Naive thymus-derived CD4-positive, alpha-beta T cell (primary cell): ENCODE results near the gene RAE1. TPM values are rescaled to one million over a fixed set of nuclear protein-coding genes. Genes with fewer than 3 reads are reported as not detected.

ENCODE experiments used
- ATAC-seq: fragments of 150-1000 bp; cut with Tn5 transposase; 2 replicates; pipeline ENCODE4 v1.10.0; 2021; ENCODE audit warnings: mild to moderate bottlenecking, moderate library complexity
- CTCF ChIA-PET: fragments of 350-600 bp; sonication (Branson Sonifier 250); formaldehyde crosslinking; loops from one replicate; lab custom pipeline; 2021; ENCODE audit warnings: antibody characterized with exemption; lab: Charles Lee
- POLR2A ChIA-PET: fragments of 350-600 bp; sonication (Branson Sonifier 250); formaldehyde crosslinking; loops from one replicate; lab custom pipeline; 2021; ENCODE audit warnings: antibody characterized with exemption, inconsistent platforms; lab: Charles Lee
- DNase-seq, 9 donors: peaks; one replicate each; pipeline versions ENCODE4 v3.0.0 to v3.0.0-alpha.2; 2020 to 2022; ENCODE audit warnings: mixed read lengths in 1 of 9
- H3K27ac ChIP-seq: one replicate; pipeline ENCODE4 v1.7.0; 2013; ENCODE audit warnings: mild to moderate bottlenecking, low read depth, low read length, moderate library complexity
- H3K27me3 ChIP-seq, 2 donors: one replicate each; pipeline ENCODE4 v1.7.0; 2013; ENCODE audit warnings: low read length in 2 of 2, mild to moderate bottlenecking in 2 of 2, moderate library complexity in 2 of 2; ENCODE audit not compliant: control insufficient read depth in 2 of 2, insufficient read depth in 2 of 2
- H3K36me3 ChIP-seq, 3 experiments: 1 replicate in 2 of 3; 2 replicates in 1 of 3; pipeline ENCODE4 v1.7.0; 2013; ENCODE audit warnings: low read length in 3 of 3, mild to moderate bottlenecking in 3 of 3, moderate library complexity in 1 of 3; ENCODE audit not compliant: insufficient read depth in 3 of 3, control insufficient read depth in 2 of 3
- H3K4me1 ChIP-seq, 2 donors: one replicate each; pipeline ENCODE4 v1.7.0; 2013; ENCODE audit warnings: low read length in 2 of 2, mild to moderate bottlenecking in 2 of 2, moderate library complexity in 1 of 2; ENCODE audit not compliant: control insufficient read depth in 2 of 2, insufficient read depth in 2 of 2
- H3K4me3 ChIP-seq: 2 replicates; pipeline ENCODE4 v1.7.0; 2013; ENCODE audit warnings: mild to moderate bottlenecking, low read length
- H3K9me3 ChIP-seq, 3 experiments: 1 replicate in 2 of 3; 2 replicates in 1 of 3; pipeline ENCODE4 v1.7.0; 2013; ENCODE audit warnings: low read length in 3 of 3; ENCODE audit not compliant: control insufficient read depth in 2 of 3
- H3K27ac Mint-ChIP-seq, 9 donors: one replicate each; pipeline ENCODE4 v1.8.0; 2020 to 2022; ENCODE audit warnings: mixed read lengths in 9 of 9, mild to moderate bottlenecking in 8 of 9, moderate library complexity in 5 of 9, inconsistent platforms in 2 of 9
- H3K27me3 Mint-ChIP-seq, 5 donors: one replicate each; pipeline ENCODE4 v1.8.0; 2021 to 2022; ENCODE audit warnings: mixed read lengths in 5 of 5, mild to moderate bottlenecking in 1 of 5
- H3K36me3 Mint-ChIP-seq, 5 donors: one replicate each; pipeline ENCODE4 v1.8.0; 2020 to 2022; ENCODE audit warnings: mixed read lengths in 5 of 5, mild to moderate bottlenecking in 3 of 5, inconsistent platforms in 1 of 5
- H3K4me1 Mint-ChIP-seq, 7 donors: one replicate each; pipeline ENCODE4 v1.8.0; 2020 to 2022; ENCODE audit warnings: mixed read lengths in 7 of 7, mild to moderate bottlenecking in 3 of 7, inconsistent platforms in 1 of 7
- H3K4me3 Mint-ChIP-seq, 10 donors: one replicate each; pipeline ENCODE4 v1.8.0; 2020 to 2022; ENCODE audit warnings: mild to moderate bottlenecking in 10 of 10, mixed read lengths in 10 of 10, moderate library complexity in 6 of 10, inconsistent platforms in 2 of 10
- H3K9me3 Mint-ChIP-seq, 11 donors: one replicate each; pipeline ENCODE4 v1.8.0; 2020 to 2022; ENCODE audit warnings: mixed read lengths in 11 of 11, mild to moderate bottlenecking in 4 of 11, inconsistent platforms in 1 of 11, moderate library complexity in 1 of 11
- intact Hi-C, 2 donors: fragments of 100-400 bp; cut with micrococcal nuclease; formaldehyde crosslinking; loops; one replicate each; pipeline ENCODE4 v1.15.1; 2023
- polyA plus RNA-seq, 2 donors: library from polyadenylated mRNA; unstranded; fragments of 300-500 nt; fragmentation: Illumina TruSeq; gene quantifications; one replicate each; pipeline ENCODE4 v1.2.3, GENCODE V29; 2021
- total RNA-seq, 6 experiments: library from RNA in 5 of 6; stranded (reverse) in 5 of 6; gene quantifications; 1 replicate in 5 of 6; 2 replicates in 1 of 6; pipeline ENCODE4 v1.2.3 and lab custom pipeline; 2021 to 2026

Gene RAE1
- total and polyA plus RNA-seq, 7 experiments from 2014 or later, result 31.0 to 65.1 (median 40.4) TPM

GRCh38 chr20:57385940-57386339, 34.9 kb downstream of the RAE1 start:
- Mint-ChIP-seq H3K27ac (peak overlapping the region in 2 of 9 donors; percentile 25 to 51), H3K9me3 (peaks cover 0 to 3% (median 0%) of the 10 kb centered on the region in 11 donors), H3K36me3 (peaks cover 0 to 11% (median 1%) of the 10 kb centered on the region in 5 donors), H3K4me1 (peaks cover 17 to 47% (median 28%) of the 10 kb centered on the region in 7 donors), H3K27me3 (no peaks in the 10 kb centered on the region), H3K4me3 (peak overlapping the region in 1 of 10 donors; percentile 76)
- ChIA-PET POLR2A (interaction anchor here (1.4 to 1.5 kb wide), 2 partner anchors 12 to 48 kb away, joined by 3 to 4 read pairs; no protein-coding TSS in a partner anchor), CTCF (no interaction called here)
- ATAC-seq (no peak), DNase-seq (no peak)
- no peaks in the 10 kb centered on the region for H3K9me3 ChIP-seq
- peaks cover 0 to 9% (median 0%) of the 10 kb centered on the region in 3 experiments for H3K36me3 ChIP-seq
- intact Hi-C loops, result no loop called here
- H3K27me3 ChIP-seq, result no peaks in the 10 kb centered on the region
- H3K4me1 ChIP-seq, result peaks cover 21 to 29% of the 10 kb centered on the region in 2 donors
- H3K4me3 ChIP-seq, result no peak overlapping the region
- no peak overlapping the region for H3K27ac ChIP-seq

GRCh38 chr20:57386762-57387161, 35.7 kb downstream of the RAE1 start:
- Mint-ChIP-seq H3K27ac (peak overlapping the region in 1 of 9 donors; percentile 28), H3K4me1 (peaks cover 18 to 45% (median 26%) of the 10 kb centered on the region in 7 donors), H3K27me3 (no peaks in the 10 kb centered on the region), H3K9me3 (peaks cover 0 to 3% (median 0%) of the 10 kb centered on the region in 11 donors), H3K4me3 (no peak overlapping the region), H3K36me3 (peaks cover 0 to 11% (median 1%) of the 10 kb centered on the region in 5 donors)
- Histone ChIP-seq H3K36me3 (peaks cover 0 to 6% (median 0%) of the 10 kb centered on the region in 3 experiments), H3K4me3 (no peak overlapping the region), H3K27me3 (no peaks in the 10 kb centered on the region), H3K4me1 (peaks cover 22 to 31% of the 10 kb centered on the region in 2 donors), H3K27ac (no peak overlapping the region), H3K9me3 (no peaks in the 10 kb centered on the region)
- no peak for ATAC-seq
- CTCF ChIA-PET, result interaction anchor here (1.7 kb wide), 1 partner anchor 49 kb away, joined by 5 read pairs; no protein-coding TSS in a partner anchor
- POLR2A ChIA-PET, result interaction anchor here (1.5 to 6.7 kb wide), 3 partner anchors 9 to 47 kb away, joined by 4 to 87 read pairs (median 4); no protein-coding TSS in a partner anchor
- DNase-seq, result no peak
- intact Hi-C loops, result no loop called here

- Mint-ChIP-seq H3K36me3 (peaks cover 0 to 11% (median 3%) of the 10 kb centered on the region in 5 donors), H3K27me3 (no peaks in the 10 kb centered on the region), H3K4me3 (no peak overlapping the region), H3K9me3 (peaks cover 0 to 6% (median 0%) of the 10 kb centered on the region in 11 donors), H3K4me1 (peaks cover 13 to 38% (median 19%) of the 10 kb centered on the region in 7 donors), H3K27ac (peak overlapping the region in 3 of 9 donors; percentile 22 to 91 (median 82))
- ATAC-seq (no peak), DNase-seq (no peak)
- Histone ChIP-seq H3K27me3 (no peaks in the 10 kb centered on the region), H3K9me3 (no peaks in the 10 kb centered on the region), H3K27ac (no peak overlapping the region), H3K4me1 (peaks cover 17 to 24% of the 10 kb centered on the region in 2 donors), H3K36me3 (peaks cover 0 to 11% (median 0%) of the 10 kb centered on the region in 3 experiments), H3K4me3 (no peak overlapping the region)
- ChIA-PET CTCF (interaction anchor here (0.9 to 4.0 kb wide), 3 partner anchors 11 to 102 kb away, joined by 3 to 20 read pairs (median 5); no protein-coding TSS in a partner anchor), POLR2A (interaction anchor here (0.6 to 6.7 kb wide), 4 partner anchors 8 to 49 kb away, joined by 3 to 87 read pairs (median 4); no protein-coding TSS in a partner anchor)
- intact Hi-C loops, result no loop called here
These were observed 36.4 kb downstream of the RAE1 start for GRCh38 chr20:57387463-57387862.

DNA sequence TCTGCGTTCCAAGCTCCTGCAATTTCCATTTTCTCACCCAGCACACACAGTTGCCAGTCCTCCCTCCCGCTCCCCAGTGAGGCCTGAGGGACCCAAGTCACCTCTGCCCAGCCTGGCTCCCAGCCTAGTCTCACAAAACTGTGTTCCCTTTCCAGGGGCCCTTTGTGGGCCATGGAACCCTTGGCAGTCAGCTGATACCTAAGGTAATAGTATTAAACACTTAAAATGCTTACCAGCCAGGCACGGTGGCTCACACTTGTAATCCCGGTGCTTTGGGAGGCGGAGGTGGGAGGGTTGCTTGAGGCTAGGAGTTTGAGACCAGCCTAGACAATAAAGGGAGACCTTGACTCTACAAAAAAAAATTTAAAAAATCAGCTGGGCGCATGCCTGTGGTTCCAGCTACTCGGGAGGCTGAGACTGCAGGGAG, 36.9 kb downstream of the RAE1 start:
- Mint-ChIP-seq H3K4me3 (peak overlapping the region in 2 of 10 donors; percentile 73 to 75), H3K36me3 (peaks cover 3 to 12% (median 5%) of the 10 kb centered on the region in 5 donors), H3K27me3 (no peaks in the 10 kb centered on the region), H3K9me3 (peaks cover 0 to 6% (median 0%) of the 10 kb centered on the region in 11 donors), H3K27ac (peak overlapping the region in 3 of 9 donors; percentile 52 to 91 (median 82)), H3K4me1 (peaks cover 12 to 35% (median 19%) of the 10 kb centered on the region in 7 donors)
- intact Hi-C loops, result no loop called here
- ChIA-PET POLR2A (interaction anchor here (0.6 to 6.7 kb wide), 6 partner anchors 8 to 1869 kb away, joined by 3 to 87 read pairs (median 3); no protein-coding TSS in a partner anchor), CTCF (interaction anchor here (0.9 to 4.0 kb wide), 3 partner anchors 11 to 102 kb away, joined by 3 to 20 read pairs (median 5); no protein-coding TSS in a partner anchor)
- Histone ChIP-seq H3K36me3 (peaks cover 0 to 16% (median 0%) of the 10 kb centered on the region in 3 experiments), H3K4me1 (peaks cover 16 to 19% of the 10 kb centered on the region in 2 donors), H3K4me3 (no peak overlapping the region), H3K27ac (no peak overlapping the region), H3K27me3 (no peaks in the 10 kb centered on the region), H3K9me3 (no peaks in the 10 kb centered on the region)
- no peak for DNase-seq
- no peak for ATAC-seq

DNA sequence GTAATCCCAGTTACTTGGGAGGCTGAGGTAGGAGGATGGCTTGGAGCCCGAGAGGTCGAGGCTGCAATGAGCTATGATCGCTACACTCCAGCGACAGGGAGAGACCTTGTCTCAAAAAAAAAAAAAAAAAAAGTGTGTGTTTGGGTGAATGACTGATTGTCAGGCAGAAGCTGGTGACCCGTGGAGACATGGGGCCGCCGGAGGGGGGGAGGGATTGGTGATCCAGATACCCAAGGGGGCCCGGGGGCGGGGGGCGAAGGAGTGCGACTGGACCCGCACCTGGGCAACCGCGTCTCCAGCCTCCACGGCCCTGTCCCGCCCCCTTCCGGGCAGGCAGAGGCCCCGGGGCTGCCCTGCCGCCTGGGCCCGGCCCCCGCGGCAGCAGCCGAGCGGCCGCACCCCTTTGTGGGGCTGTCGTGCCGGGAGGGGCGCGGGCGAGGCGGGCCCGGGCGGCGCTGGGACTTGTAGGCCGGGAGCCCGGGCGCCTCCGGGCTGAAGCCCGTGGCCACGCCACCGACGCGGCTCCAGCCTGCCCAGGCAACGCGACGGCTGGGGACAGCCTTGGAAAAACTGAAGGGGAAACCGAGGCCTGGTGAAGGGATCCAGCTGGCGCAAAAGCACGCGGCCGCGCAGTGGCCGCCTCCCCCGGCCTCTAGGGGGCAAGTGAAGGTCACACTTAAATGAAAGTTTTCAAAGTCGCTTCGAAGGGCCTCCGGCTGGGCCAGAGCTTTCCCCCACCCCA, 38.1 kb downstream of the RAE1 start:
- peak overlapping the region; percentile 63 for H3K4me3 ChIP-seq
- no peaks in the 10 kb centered on the region for H3K27me3 Mint-ChIP-seq
- intact Hi-C loops, result loop anchor here (1.0 kb wide), 6 partner anchors 8 to 1263 kb away; partner anchors contain the start of genes RAE1 (in 1 of the 2) and ZBP1 (in 1 of the 2)

More for the DNA sequence above, 38.1 kb downstream of the RAE1 start:
- no peaks in the 10 kb centered on the region for H3K9me3 ChIP-seq
- Mint-ChIP-seq H3K9me3 (peaks cover 0 to 6% (median 0%) of the 10 kb centered on the region in 11 donors), H3K4me3 (peak overlapping the region; percentile 75 to 89 (median 86)), H3K27ac (peak overlapping the region; percentile 62 to 96 (median 91)), H3K4me1 (peaks cover 24 to 39% (median 30%) of the 10 kb centered on the region in 7 donors), H3K36me3 (peaks cover 12 to 21% (median 15%) of the 10 kb centered on the region in 5 donors)
- DNase-seq, result peak; percentile 60 to 72 (median 67)
- H3K36me3 ChIP-seq, result peaks cover 10 to 28% (median 10%) of the 10 kb centered on the region in 3 experiments
- peaks cover 27 to 30% of the 10 kb centered on the region in 2 donors for H3K4me1 ChIP-seq
- H3K27me3 ChIP-seq, result no peaks in the 10 kb centered on the region
- H3K27ac ChIP-seq, result peak overlapping the region; percentile 73
- ChIA-PET CTCF (interaction anchor here (0.6 to 4.0 kb wide), 7 partner anchors 9 to 1786 kb away, joined by 3 to 20 read pairs (median 5); no protein-coding TSS in a partner anchor), POLR2A (interaction anchor here (0.7 to 6.8 kb wide), 10 partner anchors 9 to 1304 kb away, joined by 3 to 109 read pairs (median 4); no protein-coding TSS in a partner anchor)
- ATAC-seq, result peak; percentile 42
